Suprapubic skin (tissue), 4 donors: ENCODE measurements around the gene PIAS4.

Experiments used
- POLR2A ChIP-seq, 2 donors: fragments of 450-650 bp; IDR thresholded peaks; one replicate each; pipeline ENCODE4 v1.6.1; 2017; ENCODE audit warnings: antibody characterized with exemption in 2 of 2, mild to moderate bottlenecking in 2 of 2, moderate library complexity in 2 of 2
- POLR2AphosphoS5 ChIP-seq, 3 donors: sonication (generic); formaldehyde crosslinking; IDR thresholded peaks; one replicate each; pipeline ENCODE4 v1.6.1; 2017; ENCODE audit warnings: antibody characterized with exemption in 3 of 3
- TF ChIP-seq, protein P1 (sequence below), 2 donors: fragments of 200-600 bp in 1 of 2; fragments of 450-650 bp in 1 of 2; sonication (generic) in 1 of 2; IDR thresholded peaks; one replicate each; pipeline ENCODE4 v1.5.1; 2016 to 2019; ENCODE audit warnings: antibody characterized with exemption in 2 of 2, mild to moderate bottlenecking in 1 of 2, moderate library complexity in 1 of 2

DNA sequence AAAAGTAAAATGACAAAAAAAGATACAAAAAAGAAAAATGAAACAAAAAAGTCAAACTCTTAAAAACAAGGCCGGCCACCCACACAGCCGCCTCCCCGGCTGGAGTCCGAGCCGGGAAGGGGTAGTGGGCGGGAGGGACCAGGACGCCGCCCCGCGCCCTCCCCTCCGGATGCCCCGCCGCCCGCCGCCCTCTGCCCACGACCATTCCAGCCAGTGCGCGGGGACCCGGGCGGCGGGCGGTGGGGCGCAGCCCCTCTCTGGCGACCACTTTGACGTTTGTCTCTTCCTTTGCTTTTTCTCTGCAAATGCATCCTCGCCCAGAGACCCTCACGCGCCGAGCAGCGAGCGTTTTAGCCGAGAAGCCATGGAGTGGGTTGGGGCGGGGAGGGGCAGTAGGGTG, 30.5 kb downstream of the PIAS4 start:
- TF ChIP-seq POLR2A (IDR thresholded peaks at IDR 0.05) (no peak), POLR2AphosphoS5 (IDR thresholded peaks at IDR 0.05) (no peak)
- TF ChIP-seq, protein P1, sequence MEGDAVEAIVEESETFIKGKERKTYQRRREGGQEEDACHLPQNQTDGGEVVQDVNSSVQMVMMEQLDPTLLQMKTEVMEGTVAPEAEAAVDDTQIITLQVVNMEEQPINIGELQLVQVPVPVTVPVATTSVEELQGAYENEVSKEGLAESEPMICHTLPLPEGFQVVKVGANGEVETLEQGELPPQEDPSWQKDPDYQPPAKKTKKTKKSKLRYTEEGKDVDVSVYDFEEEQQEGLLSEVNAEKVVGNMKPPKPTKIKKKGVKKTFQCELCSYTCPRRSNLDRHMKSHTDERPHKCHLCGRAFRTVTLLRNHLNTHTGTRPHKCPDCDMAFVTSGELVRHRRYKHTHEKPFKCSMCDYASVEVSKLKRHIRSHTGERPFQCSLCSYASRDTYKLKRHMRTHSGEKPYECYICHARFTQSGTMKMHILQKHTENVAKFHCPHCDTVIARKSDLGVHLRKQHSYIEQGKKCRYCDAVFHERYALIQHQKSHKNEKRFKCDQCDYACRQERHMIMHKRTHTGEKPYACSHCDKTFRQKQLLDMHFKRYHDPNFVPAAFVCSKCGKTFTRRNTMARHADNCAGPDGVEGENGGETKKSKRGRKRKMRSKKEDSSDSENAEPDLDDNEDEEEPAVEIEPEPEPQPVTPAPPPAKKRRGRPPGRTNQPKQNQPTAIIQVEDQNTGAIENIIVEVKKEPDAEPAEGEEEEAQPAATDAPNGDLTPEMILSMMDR (IDR thresholded peaks at IDR 0.05), result no peak
